Peyer's patch (tissue), 4 donors: ENCODE results near the gene ZCCHC13.

Experiments used
- CTCF ChIP-seq, 6 experiments: fragments of 450-650 bp in 4 of 6; fragments of 200-600 bp in 2 of 6; sonication (generic) in 1 of 6; IDR thresholded peaks; one replicate each; pipeline ENCODE4 v1.5.1; 2017 to 2019; ENCODE audit warnings: antibody characterized with exemption in 6 of 6, mild to moderate bottlenecking in 3 of 6, moderate library complexity in 1 of 6
- POLR2A ChIP-seq, 2 donors: fragments of 450-650 bp; IDR thresholded peaks; one replicate each; pipeline ENCODE4 v1.5.1; 2017; ENCODE audit warnings: antibody characterized with exemption in 2 of 2, mild to moderate bottlenecking in 2 of 2, moderate library complexity in 2 of 2

- no peak for TF ChIP-seq CTCF (IDR thresholded peaks at IDR 0.05)
- no peak for TF ChIP-seq POLR2A (IDR thresholded peaks at IDR 0.05)
These were observed 17.2 kb downstream of the ZCCHC13 start for GRCh38 chrX:74321191-74321590.
